Sigmoid colon (tissue), 7 donors: ENCODE measurements around the gene GSE1. TPM values are rescaled to one million over a fixed set of nuclear protein-coding genes. Genes with fewer than 3 reads are reported as not detected.

Experiments
- DNase-seq: peaks from one replicate; pipeline ENCODE4 v3.0.0-alpha.2; 2019
- H3K27ac ChIP-seq, 4 donors: fragments of 200-600 bp; sonication (generic); one replicate each; pipeline ENCODE4 v1.5.1; 2016 to 2019; ENCODE audit warnings: mild to moderate bottlenecking in 1 of 4
- H3K27me3 ChIP-seq, 3 donors: fragments of 200-600 bp; sonication (generic); one replicate each; pipeline ENCODE4 v1.5.1; 2019; ENCODE audit warnings: mild to moderate bottlenecking in 1 of 3
- H3K36me3 ChIP-seq, 4 donors: fragments of 200-600 bp; sonication (generic); one replicate each; pipeline ENCODE4 v1.5.1; 2016 to 2019
- H3K4me1 ChIP-seq, 4 donors: fragments of 200-600 bp; sonication (generic); one replicate each; pipeline ENCODE4 v1.5.1; 2017 to 2019
- H3K4me3 ChIP-seq, 4 donors: fragments of 200-600 bp; sonication (generic); one replicate each; pipeline ENCODE4 v1.5.1; 2017 to 2019; ENCODE audit warnings: mild to moderate bottlenecking in 2 of 4, moderate library complexity in 1 of 4
- H3K9me3 ChIP-seq, 4 donors: fragments of 200-600 bp in 3 of 4; sonication (generic) in 3 of 4; one replicate each; pipeline versions ENCODE4 v1.5.1 to v1.6.1; 2013 to 2019
- EP300 ChIP-seq, 4 donors: sonication (generic); formaldehyde crosslinking; IDR thresholded peaks; one replicate each; pipeline ENCODE4 v1.6.1; 2017; ENCODE audit warnings: antibody characterized with exemption in 4 of 4
- POLR2A ChIP-seq, 2 donors: fragments of 450-650 bp; IDR thresholded peaks; one replicate each; pipeline ENCODE4 v1.6.1; 2016; ENCODE audit warnings: antibody characterized with exemption in 2 of 2, mild to moderate bottlenecking in 2 of 2, moderate library complexity in 2 of 2
- POLR2AphosphoS5 ChIP-seq, 4 donors: sonication (generic); formaldehyde crosslinking; IDR thresholded peaks; one replicate each; pipeline ENCODE4 v1.6.1; 2017; ENCODE audit warnings: antibody characterized with exemption in 4 of 4
- WGBS, 2 donors: extraction: QIAGEN DNeasy Blood & Tissue Kit; methylation state at CpG; one replicate each; pipeline ENCODE4 v1.1.7; 2013; 5-methylcytosine and 5-hydroxymethylcytosine counted together
- intact Hi-C: fragments of 100-400 bp; cut with DNase I; formaldehyde crosslinking; loops from one replicate; pipeline ENCODE4 v1.15.1; 2023
- polyA plus RNA-seq, 3 donors: library from polyadenylated mRNA; stranded (reverse); fragments of 200-250 nt; gene quantifications; one replicate each; pipeline ENCODE4 v1.2.3, GENCODE V29; 2013
- small RNA-seq, 3 donors: library from RNA; depleted of rRNA; stranded (forward); fragments of <200 nt; gene quantifications; one replicate each; pipeline ENCODE3, GENCODE V24; 2016
- total RNA-seq, 4 donors: library from RNA; depleted of rRNA; stranded (reverse); fragments of >200 nt; gene quantifications; one replicate each; pipeline ENCODE4 v1.1.0, GENCODE V29; 2016
- TF ChIP-seq, protein P1 (sequence below), 4 experiments: fragments of 450-650 bp in 3 of 4; fragments of 200-600 bp in 1 of 4; IDR thresholded peaks; one replicate each; pipeline ENCODE4 v1.5.1; 2016 to 2019; ENCODE audit warnings: antibody characterized with exemption in 4 of 4, mild to moderate bottlenecking in 3 of 4, moderate library complexity in 2 of 4
- donor health status: healthy with polysubstance abuse.
- donor health status: Bipolar disorder and iron deficiency.
- donor health status: healthy.

GSE1 gene
- total and polyA plus RNA-seq, 7 donors = 12.0 to 76.7 (median 42.5) TPM

DNA sequence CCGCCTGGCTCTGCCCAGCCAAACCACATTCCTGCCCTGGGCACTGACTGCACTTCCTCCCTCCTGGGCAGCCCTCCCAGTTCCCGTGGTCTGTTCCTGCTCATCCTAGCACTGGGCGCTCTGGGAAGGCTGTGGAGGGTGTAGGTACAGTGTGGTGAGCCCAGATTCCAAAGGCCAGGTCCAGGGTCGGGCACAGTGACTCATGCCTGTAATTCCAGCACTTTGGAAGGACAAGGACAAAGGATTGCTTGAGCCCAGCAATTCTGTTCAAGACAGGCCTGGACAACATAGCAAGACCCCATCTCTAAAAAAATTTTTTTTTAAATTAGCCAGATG is 107.1 kb downstream of the GSE1 start:
- intact Hi-C loops = no loop called here
- no peaks in the 10 kb centered on the region for H3K36me3 ChIP-seq
- no peak overlapping the region for H3K4me3 ChIP-seq
- 39 to 86% methylated on average over 4 of the region's 4 CpGs for WGBS, 2 donors
- H3K4me1 ChIP-seq = peaks cover 0 to 15% (median 4%) of the 10 kb centered on the region in 4 donors
- DNase-seq = no peak
- TF ChIP-seq EP300 (IDR thresholded peaks at IDR 0.05) (no peak), POLR2A (IDR thresholded peaks at IDR 0.05) (no peak), POLR2AphosphoS5 (IDR thresholded peaks at IDR 0.05) (no peak)
- TF ChIP-seq, protein P1, sequence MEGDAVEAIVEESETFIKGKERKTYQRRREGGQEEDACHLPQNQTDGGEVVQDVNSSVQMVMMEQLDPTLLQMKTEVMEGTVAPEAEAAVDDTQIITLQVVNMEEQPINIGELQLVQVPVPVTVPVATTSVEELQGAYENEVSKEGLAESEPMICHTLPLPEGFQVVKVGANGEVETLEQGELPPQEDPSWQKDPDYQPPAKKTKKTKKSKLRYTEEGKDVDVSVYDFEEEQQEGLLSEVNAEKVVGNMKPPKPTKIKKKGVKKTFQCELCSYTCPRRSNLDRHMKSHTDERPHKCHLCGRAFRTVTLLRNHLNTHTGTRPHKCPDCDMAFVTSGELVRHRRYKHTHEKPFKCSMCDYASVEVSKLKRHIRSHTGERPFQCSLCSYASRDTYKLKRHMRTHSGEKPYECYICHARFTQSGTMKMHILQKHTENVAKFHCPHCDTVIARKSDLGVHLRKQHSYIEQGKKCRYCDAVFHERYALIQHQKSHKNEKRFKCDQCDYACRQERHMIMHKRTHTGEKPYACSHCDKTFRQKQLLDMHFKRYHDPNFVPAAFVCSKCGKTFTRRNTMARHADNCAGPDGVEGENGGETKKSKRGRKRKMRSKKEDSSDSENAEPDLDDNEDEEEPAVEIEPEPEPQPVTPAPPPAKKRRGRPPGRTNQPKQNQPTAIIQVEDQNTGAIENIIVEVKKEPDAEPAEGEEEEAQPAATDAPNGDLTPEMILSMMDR (IDR thresholded peaks at IDR 0.05) = no peak
- no peak overlapping the region for H3K27ac ChIP-seq
- no peaks in the 10 kb centered on the region for H3K27me3 ChIP-seq
- no peaks in the 10 kb centered on the region for H3K9me3 ChIP-seq

DNA sequence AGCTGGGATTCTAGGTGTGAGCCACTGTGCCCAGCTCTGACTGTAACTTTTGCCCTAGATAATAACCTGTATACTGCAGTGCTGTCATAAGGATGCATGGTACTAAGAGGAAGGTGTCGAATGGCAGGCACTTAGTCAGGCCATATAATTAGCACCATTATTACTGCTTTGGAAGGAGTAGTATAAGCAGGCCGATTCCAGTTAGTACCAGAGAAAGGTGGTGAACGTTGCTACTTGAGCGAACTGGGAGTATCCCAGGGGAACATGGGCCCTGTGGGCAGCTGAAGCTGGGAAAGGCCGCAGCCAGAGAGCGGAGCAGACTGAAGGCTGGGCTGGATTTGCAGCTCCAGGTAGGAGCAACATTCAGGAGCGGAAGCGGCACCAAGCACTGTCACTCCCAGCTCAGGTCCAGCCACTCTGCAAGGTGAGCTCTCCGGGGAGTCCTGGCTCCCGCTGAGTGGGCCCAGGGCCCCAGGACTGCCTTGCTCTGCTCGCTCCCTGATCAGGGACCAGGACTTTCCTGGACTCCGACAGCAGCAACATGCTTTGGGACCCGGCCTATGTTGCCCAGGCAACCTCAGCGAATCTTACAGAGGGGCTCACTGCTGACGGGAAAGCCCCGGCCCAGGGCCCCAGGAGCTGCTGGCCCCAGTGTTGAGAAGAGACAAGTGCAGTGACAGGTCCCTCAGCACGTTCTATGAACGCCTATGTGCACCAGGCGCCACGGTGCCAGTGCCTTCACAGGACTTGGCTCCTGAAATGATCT is 109.2 kb downstream of the GSE1 start:
- Histone ChIP-seq H3K9me3 (no peaks in the 10 kb centered on the region), H3K4me3 (no peak overlapping the region), H3K27me3 (no peaks in the 10 kb centered on the region), H3K27ac (no peak overlapping the region), H3K4me1 (peaks cover 0 to 8% (median 4%) of the 10 kb centered on the region in 4 donors), H3K36me3 (no peaks in the 10 kb centered on the region)
- intact Hi-C loops = no loop called here
- DNase-seq = no peak
- WGBS, 2 donors = 94% methylated on average over 20 of the region's 20 CpGs
- TF ChIP-seq, protein P1 (IDR thresholded peaks at IDR 0.05) = no peak
- TF ChIP-seq POLR2AphosphoS5 (IDR thresholded peaks at IDR 0.05) = no peak
- TF ChIP-seq EP300 (IDR thresholded peaks at IDR 0.05) = no peak
- TF ChIP-seq POLR2A (IDR thresholded peaks at IDR 0.05) = no peak

DNA sequence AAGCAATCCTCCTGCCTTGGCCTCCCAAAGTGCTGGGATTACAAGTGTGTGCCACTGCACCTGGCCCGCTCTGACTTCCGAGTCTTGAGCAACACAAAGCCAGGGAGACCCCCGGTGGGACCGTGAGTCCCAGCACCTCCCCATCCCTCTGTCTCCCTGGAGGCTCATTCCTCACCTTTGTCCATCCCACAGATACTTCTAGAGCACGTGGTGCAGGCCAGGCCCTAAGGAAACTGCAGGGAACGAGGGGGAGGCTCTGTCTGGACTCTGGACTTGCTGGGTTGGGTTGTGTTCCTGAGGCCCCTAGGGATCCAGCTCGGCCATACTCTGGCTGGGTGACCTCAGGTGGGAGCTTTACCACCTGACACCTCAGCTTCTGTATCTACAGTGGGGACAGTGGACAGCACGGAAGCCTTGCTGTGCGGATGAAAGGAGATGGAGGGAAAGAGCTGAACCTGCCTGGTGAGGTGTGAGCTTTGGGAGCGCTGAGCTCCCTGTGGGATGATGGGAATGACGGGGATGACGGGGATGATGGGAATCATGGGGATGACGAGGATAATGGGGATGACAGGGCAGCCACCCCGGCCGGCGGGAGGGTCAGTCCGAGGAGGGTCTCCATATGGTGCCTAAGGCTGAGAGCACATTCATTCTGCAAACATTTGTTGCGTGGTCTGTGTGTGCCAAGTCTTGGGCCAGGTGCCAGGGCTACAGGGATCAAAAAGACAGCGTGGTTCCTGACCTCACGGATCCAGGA is 111.2 kb downstream of the GSE1 start:
- 68 to 85% methylated on average over 20 of the region's 20 CpGs for WGBS, 2 donors
- intact Hi-C loops = no loop called here
- Histone ChIP-seq H3K27me3 (no peaks in the 10 kb centered on the region), H3K36me3 (no peaks in the 10 kb centered on the region), H3K4me1 (no peaks in the 10 kb centered on the region), H3K27ac (no peak overlapping the region), H3K9me3 (no peaks in the 10 kb centered on the region), H3K4me3 (no peak overlapping the region)
- no peak for TF ChIP-seq POLR2A (IDR thresholded peaks at IDR 0.05)
- no peak for TF ChIP-seq EP300 (IDR thresholded peaks at IDR 0.05)
- no peak for TF ChIP-seq POLR2AphosphoS5 (IDR thresholded peaks at IDR 0.05)
- TF ChIP-seq, protein P1 (IDR thresholded peaks at IDR 0.05) = no peak
- no peak for DNase-seq

DNA sequence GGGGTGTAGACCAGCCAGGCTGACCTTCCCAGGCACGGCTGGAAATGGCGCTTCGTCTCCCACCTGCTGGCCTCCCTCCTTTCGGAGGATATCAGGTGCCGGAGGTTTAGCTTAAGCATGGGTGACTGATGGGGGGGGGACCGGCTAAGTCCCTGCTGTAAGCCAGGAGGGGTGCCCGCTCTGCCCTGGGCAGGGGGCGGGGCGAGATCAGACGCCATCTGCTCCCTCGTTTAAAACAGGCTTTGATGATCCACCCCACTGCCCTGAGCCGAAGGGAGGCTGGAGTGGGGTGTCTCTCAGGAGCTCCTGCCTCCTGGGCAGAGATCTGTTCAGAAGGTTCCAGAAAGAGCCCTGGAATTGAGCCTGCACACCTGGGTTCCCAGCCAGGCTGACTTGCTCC is 111.8 kb downstream of the GSE1 start:
- no peak overlapping the region for H3K27ac ChIP-seq
- 91 to 92% methylated on average over 12 of the region's 12 CpGs for WGBS, 2 donors
- H3K9me3 ChIP-seq = no peaks in the 10 kb centered on the region
- H3K36me3 ChIP-seq = no peaks in the 10 kb centered on the region
- no peak overlapping the region for H3K4me3 ChIP-seq
- DNase-seq = no peak
- no peaks in the 10 kb centered on the region for H3K4me1 ChIP-seq
- intact Hi-C loops = no loop called here
- no peaks in the 10 kb centered on the region for H3K27me3 ChIP-seq
- TF ChIP-seq POLR2AphosphoS5 (IDR thresholded peaks at IDR 0.05) (no peak), POLR2A (IDR thresholded peaks at IDR 0.05) (no peak), EP300 (IDR thresholded peaks at IDR 0.05) (no peak)
- TF ChIP-seq, protein P1 (IDR thresholded peaks at IDR 0.05) = no peak

Small RNA genes lying within 50 kb of the gene (small RNA-seq; reads per million reads assigned to genes)
- 0 reads per million in 3 donors for gene RN7SL381P

Other genes starting within 250 kb of the GSE1 start
- gene GINS2, start 75.6 kb downstream of the GSE1 start, total RNA-seq = under 1 TPM in 3 of 4 donors, not detected in 1; 0.16 to 0.54 (median 0.36) TPM
- 1 to 10 TPM; 1.8 to 9.6 (median 5.3) TPM for gene GINS2, start 75.6 kb downstream of the GSE1 start, polyA plus RNA-seq
- 1 to 10 TPM in 3 of 4 donors, not detected in 1; 1.1 to 8.3 (median 1.4) TPM for gene C16orf74, start 137.8 kb downstream of the GSE1 start, total RNA-seq
- gene C16orf74, start 137.8 kb downstream of the GSE1 start, polyA plus RNA-seq = 1 to 10 TPM in 2 of 3 donors, under 1 TPM in 1; 0.60 to 8.1 (median 1.4) TPM
- gene EMC8, start 186.2 kb downstream of the GSE1 start, total RNA-seq = 10 to 100 TPM; 23.2 to 38.8 (median 28.9) TPM
- 10 to 100 TPM; 13.8 to 23.7 (median 16.0) TPM for gene EMC8, start 186.2 kb downstream of the GSE1 start, polyA plus RNA-seq
- gene COX4I1, start 186.4 kb downstream of the GSE1 start, total RNA-seq = 100 to 1,000 TPM; 700 to 868 (median 716) TPM
- 1,000 to 10,000 TPM; 1,379 to 1,922 (median 1,756) TPM for gene COX4I1, start 186.4 kb downstream of the GSE1 start, polyA plus RNA-seq